Endothelial cell of hepatic sinusoid (primary cell): ENCODE measurements around the gene THSD8.

Experiments
- in situ Hi-C: cut with HindIII; loops from 2 replicates; pipeline ENCODE4 v1.10.0; 2017; ENCODE audit warnings: low sequenced_read_pairs

The THSD8 gene

DNA sequence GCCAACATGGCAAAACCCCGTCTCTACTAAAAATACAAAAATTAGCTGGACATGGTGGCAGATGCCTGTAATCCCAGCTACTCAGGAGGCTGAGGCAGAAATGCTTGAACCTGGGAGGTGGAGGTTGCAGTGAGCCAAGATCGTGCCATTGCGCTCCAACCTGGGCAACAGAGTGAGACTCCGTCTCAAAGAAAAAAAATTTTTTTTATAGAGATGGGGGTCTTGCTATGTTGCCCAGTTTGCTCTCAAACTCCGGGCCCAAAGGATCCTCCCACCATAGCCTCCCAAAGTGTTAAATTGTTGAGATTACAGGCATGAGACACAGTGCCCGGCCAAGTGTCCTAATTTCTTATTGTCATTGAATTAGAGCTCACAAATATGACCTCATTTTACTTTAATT lies 15.3 kb downstream of the THSD8 start:
- in situ Hi-C loops, result loop anchor here (5.0 kb wide), 2 partner anchors 50 to 60 kb away; no protein-coding TSS in a partner anchor

- in situ Hi-C loops, result loop anchor here (5.0 kb wide), 2 partner anchors 51 to 59 kb away; no protein-coding TSS in a partner anchor
These were observed 15.9 kb downstream of the THSD8 start for GRCh38 chr19:12817810-12818209.

DNA sequence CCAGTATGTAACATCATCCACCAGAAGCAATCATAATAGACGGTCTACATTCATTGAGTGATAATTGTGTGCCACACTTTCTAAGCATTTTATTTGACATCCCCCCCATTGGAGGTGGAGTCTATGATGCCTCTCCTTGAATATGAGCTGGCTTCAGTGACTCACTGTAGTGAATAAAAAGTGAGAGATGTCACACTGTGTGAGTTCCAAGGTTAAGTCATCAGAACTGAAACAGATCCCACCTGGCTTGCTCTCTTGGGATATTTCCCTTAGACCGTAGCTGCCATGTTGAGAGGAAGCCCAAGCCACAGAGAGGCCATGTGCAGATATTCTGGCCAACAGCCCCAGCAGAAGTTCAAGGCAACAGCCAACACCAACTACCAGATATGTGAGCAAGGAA lies 19.9 kb downstream of the THSD8 start:
- in situ Hi-C loops, result no loop called here

- in situ Hi-C loops, result no loop called here
These were observed 23.6 kb downstream of the THSD8 start for GRCh38 chr19:12825254-12826131.

DNA sequence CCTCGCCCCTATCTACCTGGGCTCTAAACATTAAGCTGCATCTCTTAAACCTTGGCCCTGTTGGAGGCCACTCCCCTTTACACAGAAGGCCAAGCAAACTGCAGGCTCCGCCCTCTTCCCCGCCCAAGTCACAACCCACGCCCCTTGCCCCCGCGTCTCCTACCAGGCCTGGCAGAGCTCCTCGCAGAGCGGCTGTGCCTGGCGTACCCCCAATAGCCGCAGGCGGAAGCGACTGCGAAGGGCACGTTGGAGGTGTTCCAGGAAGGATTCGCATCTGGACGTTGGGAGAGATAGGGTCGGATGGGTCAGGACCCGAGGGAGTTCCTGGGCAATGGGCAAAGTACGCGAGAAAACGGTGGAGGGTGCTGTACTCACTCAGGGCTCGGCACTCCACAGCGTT lies 26.6 kb downstream of the THSD8 start:
- in situ Hi-C loops, result no loop called here

GRCh38 chr19:12833418-12833737 lies 31.5 kb downstream of the THSD8 start:
- in situ Hi-C loops, result no loop called here

- in situ Hi-C loops, result no loop called here
These were observed 32.1 kb downstream of the THSD8 start for GRCh38 chr19:12833738-12834565.

- in situ Hi-C loops, result no loop called here
These were observed 32.7 kb downstream of the THSD8 start, which contains the start of gene RTBDN for GRCh38 chr19:12834566-12834943. RTBDN (minus strand) TSS chr19:12834579; CDS start chr19:12829979, 4,600 bp downstream.

DNA sequence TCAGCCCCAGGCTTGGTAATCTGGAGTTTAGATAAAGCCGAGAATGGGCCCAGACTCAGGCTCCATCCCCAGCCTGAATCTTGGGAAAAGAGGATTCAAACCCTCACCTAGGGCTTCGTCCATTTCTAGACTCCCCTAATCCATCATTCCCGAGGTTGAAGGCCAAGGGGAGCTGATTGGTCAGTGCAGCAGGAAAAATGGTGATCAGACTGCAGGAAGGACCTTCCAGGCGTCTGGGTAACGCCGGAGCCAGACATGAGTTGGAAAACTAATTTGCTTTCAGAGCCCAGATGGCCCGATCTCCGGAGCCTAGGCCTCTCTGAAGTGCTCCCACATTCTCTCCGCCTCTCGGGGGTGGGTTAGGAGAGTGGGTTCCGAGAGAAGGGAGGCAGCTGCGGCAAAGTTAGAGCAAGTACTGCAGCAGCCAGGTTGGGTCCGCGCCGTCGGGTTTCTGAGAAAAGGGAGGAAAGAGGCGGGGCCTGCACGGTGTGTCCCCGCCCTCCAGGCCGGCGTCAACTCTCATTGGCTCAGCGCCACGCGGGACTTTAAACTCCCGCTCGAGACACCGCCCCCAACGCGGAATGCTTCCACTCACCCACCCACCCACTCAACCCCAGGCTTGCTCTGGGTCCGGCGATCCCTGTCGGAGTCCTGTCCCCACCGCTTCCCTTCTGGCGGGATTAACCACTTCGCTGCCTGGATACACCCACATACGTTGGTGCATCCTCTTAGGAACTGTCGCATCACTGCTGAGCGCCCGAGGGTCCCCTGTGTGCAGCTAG lies 33.3 kb downstream of the THSD8 start:
- in situ Hi-C loops, result no loop called here

DNA sequence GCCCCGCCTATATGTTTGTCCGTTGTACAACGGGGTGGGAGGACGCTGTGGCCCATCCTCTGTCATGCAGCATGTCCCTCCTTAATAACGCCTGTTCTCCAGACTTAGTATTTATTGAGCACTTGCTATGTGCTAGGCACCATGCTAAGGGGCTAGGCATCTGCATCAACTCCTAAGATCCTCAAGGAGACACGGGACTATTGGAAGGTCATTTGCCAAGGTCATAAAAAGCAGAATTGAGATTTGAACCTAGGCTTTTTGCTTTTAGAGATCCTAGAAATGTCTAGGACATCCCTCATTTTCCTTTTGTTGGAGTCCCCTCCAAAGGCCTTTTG lies 34.6 kb downstream of the THSD8 start:
- in situ Hi-C loops, result no loop called here

DNA sequence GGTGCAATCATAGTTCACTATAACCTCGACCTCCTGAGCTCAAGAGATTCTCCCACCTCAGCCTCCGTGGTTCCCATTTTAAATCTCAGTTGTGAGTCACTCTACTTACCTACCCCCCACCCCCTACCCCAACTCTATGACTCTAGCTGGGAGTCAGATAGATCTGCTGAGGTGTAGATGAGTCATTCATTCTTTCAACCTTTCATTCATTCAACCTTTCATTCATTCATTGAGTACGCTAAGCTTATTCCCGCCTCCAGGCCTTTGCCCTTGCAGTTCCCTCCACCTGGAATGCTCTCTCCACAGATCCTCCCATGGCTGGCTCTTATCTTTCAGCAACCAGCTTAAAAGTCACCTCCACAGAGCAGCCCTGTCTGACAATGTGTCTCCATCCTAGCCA lies 35.4 kb downstream of the THSD8 start:
- in situ Hi-C loops, result no loop called here

DNA sequence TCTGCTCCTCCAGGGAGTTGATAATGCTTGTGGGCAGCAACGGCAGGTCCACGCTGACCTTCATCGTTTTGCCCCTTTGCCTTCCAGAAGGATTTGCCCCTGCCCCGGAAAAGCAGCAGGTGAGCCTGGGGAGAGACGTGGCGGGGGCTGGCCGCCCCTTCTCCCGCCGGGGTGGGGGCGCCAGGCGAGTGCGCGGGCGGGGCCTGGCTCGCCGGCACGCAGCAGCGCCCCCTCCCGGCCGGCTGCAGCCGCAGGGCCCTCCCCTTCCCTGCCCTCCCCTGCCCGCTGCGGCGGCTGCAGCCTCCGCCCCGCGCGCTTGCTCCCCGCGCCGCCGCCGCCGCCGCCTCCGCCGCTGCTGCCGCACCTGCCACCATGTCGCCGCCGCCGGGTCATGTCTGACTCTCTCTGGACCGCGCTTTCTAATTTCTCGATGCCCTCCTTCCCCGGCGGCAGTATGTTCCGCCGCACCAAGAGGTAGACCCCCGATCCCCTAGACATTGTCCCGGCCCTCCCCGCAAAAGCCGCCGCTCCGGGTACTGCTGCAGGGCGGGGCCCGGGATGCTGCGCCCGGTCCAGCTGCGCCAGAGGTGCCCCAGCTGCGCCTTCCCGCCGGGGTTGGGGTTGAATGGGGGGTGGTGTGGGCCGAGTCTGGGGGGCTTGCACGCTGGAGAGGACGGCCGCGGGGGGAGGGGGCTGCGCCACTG lies 36.5 kb downstream of the THSD8 start, which contains the start of gene MAST1:
Gene MAST1 (plus strand): TSS at position 334 of the 704 bp plus-strand sequence. CDS start 58 bp downstream, at position 392.
- in situ Hi-C loops, result no loop called here

- in situ Hi-C loops, result no loop called here
These were observed 37.3 kb downstream of the THSD8 start for GRCh38 chr19:12838886-12839756.

GRCh38 chr19:12840091-12841079 lies 38.5 kb downstream of the THSD8 start:
- in situ Hi-C loops, result no loop called here

DNA sequence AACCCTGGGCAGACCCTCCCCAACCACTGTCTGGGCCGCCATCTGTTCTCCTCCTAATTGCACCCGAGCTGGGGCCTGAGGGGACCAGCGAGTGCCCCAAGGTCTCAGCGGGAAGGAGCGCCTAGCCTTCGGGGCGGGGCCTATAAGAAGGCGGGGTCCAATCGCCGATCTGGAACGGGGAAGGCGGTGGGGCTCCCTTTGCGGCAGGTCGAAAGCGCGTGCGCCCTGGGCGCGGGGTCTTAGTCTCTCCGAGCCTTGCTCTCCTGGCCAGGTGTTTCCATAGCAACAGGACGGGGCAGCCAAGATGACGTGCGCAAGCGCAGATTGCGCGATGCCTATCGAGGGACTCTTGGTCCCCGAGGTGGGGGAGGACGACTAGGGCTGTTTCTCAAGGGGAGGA lies 39.2 kb downstream of the THSD8 start:
- in situ Hi-C loops, result no loop called here

GRCh38 chr19:12842511-12842910 lies 40.6 kb downstream of the THSD8 start:
- in situ Hi-C loops, result no loop called here

DNA sequence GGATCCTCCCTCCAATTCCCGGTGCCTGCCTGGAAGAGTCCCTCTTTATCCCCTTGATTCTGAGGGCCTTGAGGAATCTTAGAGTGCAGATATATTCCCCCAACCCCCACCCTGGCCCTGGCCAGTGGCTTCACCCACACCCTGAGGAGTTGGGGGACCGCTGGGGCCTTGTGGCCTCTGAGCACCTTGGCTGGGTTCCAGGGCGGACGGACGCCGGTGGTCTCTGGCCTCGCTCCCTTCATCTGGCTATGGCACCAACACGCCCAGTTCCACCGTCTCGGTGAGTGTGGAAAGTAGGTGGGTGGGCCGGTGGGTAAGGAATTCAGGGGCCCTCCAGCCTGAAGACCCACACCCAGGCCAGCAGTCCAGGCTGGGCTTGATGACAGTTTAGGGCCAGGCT lies 41.5 kb downstream of the THSD8 start:
- in situ Hi-C loops, result no loop called here

DNA sequence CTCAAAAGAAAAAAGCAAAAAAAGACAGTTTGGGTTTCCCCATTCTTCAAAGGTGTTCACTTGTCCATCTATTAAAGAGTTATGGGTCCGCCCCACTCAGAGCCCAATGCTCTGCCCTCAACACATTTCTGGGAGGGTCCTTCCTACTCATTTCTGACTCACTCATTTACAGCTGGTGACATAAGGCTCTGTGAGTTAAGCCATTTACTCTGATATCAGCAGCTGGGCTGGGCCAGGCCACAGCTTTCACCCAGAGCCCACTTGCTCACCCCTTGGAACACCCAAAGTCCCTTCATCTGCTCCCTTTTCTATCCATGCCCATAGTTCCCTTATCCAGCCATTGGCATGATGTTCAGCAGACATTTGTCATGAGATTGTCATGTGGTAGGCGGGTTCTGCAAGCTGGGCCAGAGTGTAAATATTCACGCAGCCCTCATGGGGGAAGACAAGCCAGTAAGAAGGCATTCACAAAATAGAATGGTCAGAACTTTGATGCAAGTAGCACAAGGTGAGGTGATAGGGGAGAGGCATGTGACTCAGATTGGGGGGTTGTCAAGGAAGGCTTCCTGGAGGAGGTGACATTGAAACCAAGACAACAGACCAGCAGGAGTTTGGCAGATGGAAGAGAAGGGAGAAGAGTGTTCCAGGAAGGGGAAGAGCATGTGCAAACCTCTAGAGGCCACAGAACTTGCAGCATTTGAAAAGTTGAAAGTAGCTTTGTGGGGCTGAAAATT lies 42.3 kb downstream of the THSD8 start:
- in situ Hi-C loops, result no loop called here
